Colonic mucosa (tissue), 4 donors: Measurements from ENCODE around the gene DRC3. TPM values are rescaled to one million over a fixed set of nuclear protein-coding genes. Genes with fewer than 3 reads are reported as not detected.

Experiments
- DNase-seq: peaks from one replicate; pipeline ENCODE4 v3.0.0-alpha.2; 2020
- H3K27ac ChIP-seq: fragments of 200-600 bp; one replicate; pipeline ENCODE4 v1.8.0; 2021
- H3K27me3 ChIP-seq: fragments of 200-600 bp; one replicate; pipeline ENCODE4 v1.8.0; 2021
- H3K36me3 ChIP-seq: fragments of 200-600 bp; one replicate; pipeline ENCODE4 v1.8.0; 2021
- H3K4me1 ChIP-seq: fragments of 200-600 bp; one replicate; pipeline ENCODE4 v1.8.0; 2021; ENCODE audit warnings: mild to moderate bottlenecking
- H3K4me3 ChIP-seq: fragments of 200-600 bp; one replicate; pipeline ENCODE4 v1.8.0; 2021
- H3K9ac ChIP-seq, 2 donors: one replicate each; pipeline ENCODE4 v1.7.0; 2013; ENCODE audit warnings: control low read depth in 2 of 2, low read depth in 2 of 2, low read length in 2 of 2
- H3K9me3 ChIP-seq: fragments of 200-600 bp; one replicate; pipeline ENCODE4 v1.8.0; 2021
- CTCF ChIP-seq: fragments of 200-600 bp; IDR thresholded peaks from one replicate; pipeline ENCODE4 v1.8.0; 2022; ENCODE audit warnings: antibody characterized with exemption, mild to moderate bottlenecking
- intact Hi-C: fragments of 100-400 bp; cut with DNase I; formaldehyde crosslinking; loops from one replicate; pipeline ENCODE4 v1.14.1; 2022
- total RNA-seq, 2 donors: library from RNA; stranded (reverse); fragmentation: NEBNext Ultra II Directional in 1 of 2; extraction: Animal tissue kit (Norgen Biotek cat#: 25700) in 1 of 2; gene quantifications; one replicate each; pipeline ENCODE4 v1.2.1, GENCODE V29; 2021
- donor health status: healthy.
- donor health status: DM: no; HTN: no; CAD: no.
- donor health status: DM: no; HTN: no; CAD: no.

Gene DRC3
- total RNA-seq, 2 donors from 2014 or later, result 0.79 to 1.1 TPM

DNA sequence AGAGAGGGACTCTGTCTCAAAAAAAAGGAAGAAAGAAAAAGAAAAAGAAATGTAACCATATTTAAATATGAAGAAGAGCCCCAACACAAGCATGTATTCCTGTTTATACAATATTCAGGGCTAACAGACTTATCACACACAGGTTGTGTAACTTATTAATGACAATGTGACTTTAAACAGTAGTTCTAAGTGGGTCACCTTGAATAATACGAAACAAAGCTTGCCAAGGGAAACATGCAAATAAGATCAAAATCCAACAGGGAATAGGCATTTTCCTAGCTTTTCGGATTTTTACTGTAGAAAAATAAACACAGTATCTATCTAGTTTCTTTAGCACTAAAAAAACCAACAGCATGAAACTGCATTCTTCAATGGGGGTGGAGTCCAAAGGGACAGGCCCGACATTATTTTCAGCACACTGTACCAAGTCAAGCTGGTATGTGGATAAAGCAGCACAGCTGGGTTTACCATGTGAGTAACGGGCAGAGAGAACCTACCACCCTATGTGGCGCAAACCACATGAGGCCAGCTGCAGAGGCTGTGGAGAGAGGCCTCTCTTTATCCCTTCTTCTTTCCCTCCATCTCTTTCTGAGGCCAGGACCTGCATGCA is 45.7 kb upstream of the DRC3 start:
- no peak overlapping the region for H3K9ac ChIP-seq
- H3K4me1 ChIP-seq, result peaks cover 8% of the 10 kb centered on the region
- no peak for TF ChIP-seq CTCF

DNA sequence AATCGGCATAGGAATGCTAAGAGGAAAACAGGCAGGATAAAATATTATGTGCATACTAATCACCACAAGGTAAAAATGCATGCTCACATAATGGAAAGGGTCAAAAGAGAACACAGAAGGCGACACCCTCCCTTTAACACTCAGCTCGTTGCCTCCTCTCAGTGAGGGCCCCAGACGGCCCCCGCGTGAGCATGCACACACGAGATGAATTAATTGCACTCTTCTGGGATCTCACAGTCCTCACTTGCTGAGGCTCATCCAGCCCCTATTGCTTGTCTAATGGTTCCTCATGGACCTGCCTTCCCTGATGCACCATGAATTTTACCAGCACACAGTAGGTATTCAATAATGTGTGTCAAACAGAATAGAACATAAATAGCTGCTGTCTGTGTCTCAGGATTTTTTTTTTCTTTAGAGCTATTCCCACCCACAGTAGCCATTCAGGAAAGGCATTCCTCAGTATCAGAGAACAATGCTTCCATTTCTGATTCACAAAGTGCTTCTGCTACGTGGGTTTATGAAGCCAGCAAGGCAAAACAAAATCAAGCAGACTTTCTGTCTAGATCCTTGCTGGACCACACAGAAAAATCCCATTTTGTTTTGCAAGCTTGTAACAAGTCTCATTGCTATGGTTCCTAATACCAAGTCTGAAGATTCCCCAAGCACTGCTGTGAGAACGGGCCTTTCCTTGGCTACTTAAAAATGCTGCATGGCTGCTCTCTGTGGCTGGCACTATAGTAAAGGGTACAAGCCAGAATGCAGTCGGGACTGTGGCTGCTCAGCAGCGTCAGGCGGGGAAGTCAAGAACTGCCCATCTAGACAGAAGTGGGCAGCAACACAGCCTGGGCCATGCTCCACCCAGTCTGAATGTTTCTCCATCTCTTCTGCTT is 44.0 kb upstream of the DRC3 start:
- no peaks in the 10 kb centered on the region for H3K36me3 ChIP-seq
- no peaks in the 10 kb centered on the region for H3K4me1 ChIP-seq
- H3K4me3 ChIP-seq, result no peak overlapping the region
- no peaks in the 10 kb centered on the region for H3K9me3 ChIP-seq
- H3K9ac ChIP-seq, result no peak overlapping the region
- intact Hi-C loops, result no loop called here
- TF ChIP-seq CTCF, result no peak
- H3K27me3 ChIP-seq, result no peaks in the 10 kb centered on the region
- H3K27ac ChIP-seq, result no peak overlapping the region
- DNase-seq, result no peak

More for the DNA sequence above, 45.7 kb upstream of the DRC3 start:
- Histone ChIP-seq H3K36me3 (no peaks in the 10 kb centered on the region), H3K27ac (no peak overlapping the region), H3K9me3 (no peaks in the 10 kb centered on the region), H3K4me3 (no peak overlapping the region), H3K27me3 (no peaks in the 10 kb centered on the region)
- no peak for DNase-seq
- intact Hi-C loops, result no loop called here

- H3K4me1 ChIP-seq, result peaks cover under 1% of the 10 kb centered on the region
- intact Hi-C loops, result no loop called here
- no peak overlapping the region for H3K9ac ChIP-seq
- no peak for TF ChIP-seq CTCF
- H3K4me3 ChIP-seq, result no peak overlapping the region
- no peak overlapping the region for H3K27ac ChIP-seq
- no peaks in the 10 kb centered on the region for H3K9me3 ChIP-seq
- H3K36me3 ChIP-seq, result no peaks in the 10 kb centered on the region
- DNase-seq, result no peak
- no peaks in the 10 kb centered on the region for H3K27me3 ChIP-seq
These were observed 42.8 kb upstream of the DRC3 start for GRCh38 chr17:17929655-17930380.

- Histone ChIP-seq H3K4me1 (peaks cover 9% of the 10 kb centered on the region), H3K9ac (no peak overlapping the region), H3K9me3 (no peaks in the 10 kb centered on the region), H3K27me3 (no peaks in the 10 kb centered on the region), H3K36me3 (no peaks in the 10 kb centered on the region), H3K4me3 (no peak overlapping the region), H3K27ac (no peak overlapping the region)
- TF ChIP-seq CTCF, result no peak
- intact Hi-C loops, result no loop called here
- no peak for DNase-seq
These were observed 42.0 kb upstream of the DRC3 start for GRCh38 chr17:17930674-17931073.

- Histone ChIP-seq H3K9me3 (no peaks in the 10 kb centered on the region), H3K36me3 (no peaks in the 10 kb centered on the region), H3K27me3 (no peaks in the 10 kb centered on the region), H3K9ac (no peak overlapping the region), H3K27ac (no peak overlapping the region), H3K4me1 (peaks cover 9% of the 10 kb centered on the region), H3K4me3 (no peak overlapping the region)
- TF ChIP-seq CTCF, result no peak
- DNase-seq, result no peak
- intact Hi-C loops, result no loop called here
These were observed 41.5 kb upstream of the DRC3 start for GRCh38 chr17:17931159-17931558.
